Measurements from ENCODE around the gene RASGEF1C.

Gene RASGEF1C

GRCh38 chr5:180083529-180084060, 125.4 kb downstream of the RASGEF1C start:
- TF ChIP-seq NFRKB (IDR thresholded peaks at IDR 0.05) (no peak), L3MBTL2 (conservative IDR thresholded peaks at IDR 0.05) (no peak), CTBP1 (IDR thresholded peaks at IDR 0.05; ENCODE audit: borderline replicate concordance) (no peak), FOXM1 (IDR thresholded peaks at IDR 0.05; ENCODE audit: borderline replicate concordance) (no peak), BHLHE40 (IDR thresholded peaks at IDR 0.05; ENCODE audit: borderline replicate concordance) (no peak), TARDBP (IDR thresholded peaks at IDR 0.05) (no peak), FOXK2 (IDR thresholded peaks at IDR 0.05) (no peak)
- POLR2A ChIA-PET = no interaction called here
- DNase-seq (ENCODE audit: extremely low spot score) = no peak
- CTCF ChIA-PET = no interaction called here

- no peak for DNase-seq (ENCODE audit: extremely low spot score)
- TF ChIP-seq FOXK2 (IDR thresholded peaks at IDR 0.05) (no peak), PKNOX1 (IDR thresholded peaks at IDR 0.05) (no peak), ZNF384 (IDR thresholded peaks at IDR 0.05) (no peak)
- ChIA-PET CTCF (no interaction called here), POLR2A (interaction anchor here (1.2 kb wide), 1 partner anchor 11 kb away, joined by 3 read pairs; the partner anchor contains the start of gene RNF130)
Measured at GRCh38 chr5:180082633-180083420, 126.2 kb downstream of the RASGEF1C start.

GRCh38 chr5:180081481-180081880, 127.5 kb downstream of the RASGEF1C start:
- POLR2A ChIA-PET = interaction anchor here (1.2 kb wide), 1 partner anchor 10 kb away, joined by 3 read pairs; the partner anchor contains the start of gene RNF130
- TF ChIP-seq PKNOX1 (IDR thresholded peaks at IDR 0.05) (no peak), FOXM1 (IDR thresholded peaks at IDR 0.05; ENCODE audit: borderline replicate concordance) (no peak), ELF4 (IDR thresholded peaks at IDR 0.05) (no peak), NFRKB (IDR thresholded peaks at IDR 0.05) (no peak), L3MBTL2 (conservative IDR thresholded peaks at IDR 0.05) (no peak), CTBP1 (IDR thresholded peaks at IDR 0.05; ENCODE audit: borderline replicate concordance) (no peak), LEF1 (IDR thresholded peaks at IDR 0.05; ENCODE audit: borderline replicate concordance) (no peak), ZNF384 (IDR thresholded peaks at IDR 0.05) (no peak), ARNT (IDR thresholded peaks at IDR 0.05) (no peak), SP1 (IDR thresholded peaks at IDR 0.05) (no peak), BHLHE40 (IDR thresholded peaks at IDR 0.05; ENCODE audit: borderline replicate concordance) (no peak)
- no peak for DNase-seq (ENCODE audit: extremely low spot score)
- CTCF ChIA-PET = interaction anchor here (0.6 to 1.0 kb wide), 2 partner anchors 10 to 79 kb away, joined by 3 read pairs; no protein-coding TSS in a partner anchor

- ChIA-PET CTCF (interaction anchor here (0.6 to 1.0 kb wide), 2 partner anchors 11 to 78 kb away, joined by 3 read pairs; no protein-coding TSS in a partner anchor), POLR2A (no interaction called here)
- TF ChIP-seq PKNOX1 (IDR thresholded peaks at IDR 0.05) (no peak), ZNF384 (IDR thresholded peaks at IDR 0.05) (no peak), CTBP1 (IDR thresholded peaks at IDR 0.05; ENCODE audit: borderline replicate concordance) (no peak), ELF4 (IDR thresholded peaks at IDR 0.05) (no peak)
- DNase-seq (ENCODE audit: extremely low spot score) = no peak
Measured at GRCh38 chr5:180080486-180081280, 128.3 kb downstream of the RASGEF1C start.

GRCh38 chr5:180079702-180080466, 129.1 kb downstream of the RASGEF1C start:
- no peak for DNase-seq (ENCODE audit: extremely low spot score)
- no peak for TF ChIP-seq FOXK2 (IDR thresholded peaks at IDR 0.05)
- no peak for TF ChIP-seq L3MBTL2 (conservative IDR thresholded peaks at IDR 0.05)
- no peak for TF ChIP-seq TARDBP (IDR thresholded peaks at IDR 0.05)
- TF ChIP-seq FOXA1 (IDR thresholded peaks at IDR 0.05) = no peak
- no peak for TF ChIP-seq NFRKB (IDR thresholded peaks at IDR 0.05)
- TF ChIP-seq PKNOX1 (IDR thresholded peaks at IDR 0.05) = no peak
- ChIA-PET POLR2A (interaction anchor here (0.9 kb wide), 1 partner anchor 11 kb away, joined by 3 read pairs; no protein-coding TSS in a partner anchor), CTCF (no interaction called here)

- TF ChIP-seq SP1 (IDR thresholded peaks at IDR 0.05) = no peak
- no peak for TF ChIP-seq NFRKB (IDR thresholded peaks at IDR 0.05)
- TF ChIP-seq SUZ12 (IDR thresholded peaks at IDR 0.05) = no peak
- no peak for TF ChIP-seq BHLHE40 (IDR thresholded peaks at IDR 0.05; ENCODE audit: borderline replicate concordance)
Measured at GRCh38 chr5:180078348-180078747, 130.7 kb downstream of the RASGEF1C start.

More at GRCh38 chr5:180078348-180078747, 130.7 kb downstream of the RASGEF1C start:
- DNase-seq (ENCODE audit: extremely low spot score) = no peak
- POLR2A ChIA-PET = no interaction called here
- CTCF ChIA-PET = no interaction called here
